HepG2 (cell line): Measurements from ENCODE around the gene ZBTB46. TPM values are rescaled to one million over a fixed set of nuclear protein-coding genes. Genes with fewer than 3 reads are reported as not detected.

Source experiments
- CREB1 ChIP-seq, 2 experiments: fragments of 450-650 bp in 1 of 2; IDR thresholded peaks; 2 replicates each; pipeline ENCODE4 v1.6.1; 2016 to 2017; ENCODE audit warnings: control low read depth in 1 of 2, mild to moderate bottlenecking in 1 of 2, missing compliant biosample characterization in 1 of 2, missing genetic modification characterization in 1 of 2
- DMAP1 ChIP-seq: IDR thresholded peaks from 2 replicates; pipeline ENCODE4 v1.6.1; 2016
- DR1 ChIP-seq: sonication (generic); formaldehyde crosslinking; IDR thresholded peaks from 2 replicates; pipeline ENCODE4 v1.8.0; 2021; ENCODE audit warnings: mild to moderate bottlenecking, missing genetic modification reagents, inconsistent platforms
- ISX ChIP-seq: sonication (generic); formaldehyde crosslinking; conservative IDR thresholded peaks from 2 replicates; pipeline ENCODE4 v1.5.0; 2020; ENCODE audit warnings: missing genetic modification reagents
- KDM5B ChIP-seq: sonication (generic); formaldehyde crosslinking; IDR thresholded peaks from 2 replicates; pipeline ENCODE4 v1.4.0; 2020; ENCODE audit warnings: missing genetic modification reagents, mild to moderate bottlenecking, borderline replicate concordance
- MIER2 ChIP-seq: IDR thresholded peaks from 2 replicates; pipeline ENCODE4 v1.6.1; 2016; ENCODE audit warnings: missing biosample characterization, missing genetic modification reagents
- MTERF4 ChIP-seq: sonication (generic); formaldehyde crosslinking; IDR thresholded peaks from 2 replicates; pipeline ENCODE4 v1.8.0; 2023; ENCODE audit warnings: mild to moderate bottlenecking, missing genetic modification reagents
- NFIC ChIP-seq: IDR thresholded peaks from 2 replicates; pipeline ENCODE4 v1.6.1; 2012; ENCODE audit warnings: mild to moderate bottlenecking, low read length, inconsistent platforms
- NFYB ChIP-seq: sonication (generic); formaldehyde crosslinking; IDR thresholded peaks from 2 replicates; pipeline ENCODE4 v1.4.0; 2020; ENCODE audit warnings: missing genetic modification reagents
- NR2F1 ChIP-seq, 2 experiments: fragments of 450-650 bp in 1 of 2; formaldehyde crosslinking in 1 of 2; IDR thresholded peaks; 2 replicates each; pipeline versions ENCODE4 v1.5.0 to v1.6.1; 2016 to 2020; ENCODE audit warnings: mild to moderate bottlenecking in 1 of 2, missing compliant biosample characterization in 1 of 2, missing genetic modification reagents in 1 of 2, moderate library complexity in 1 of 2
- RORA ChIP-seq: sonication (generic); formaldehyde crosslinking; IDR thresholded peaks from 2 replicates; pipeline ENCODE4 v1.5.0; 2020; ENCODE audit warnings: mild to moderate bottlenecking, missing genetic modification reagents, moderate library complexity
- SRSF4 ChIP-seq: fragments of 200-400 bp; formaldehyde crosslinking; IDR thresholded peaks from one replicate; pipeline ENCODE4 v1.6.1; 2018; ENCODE audit warnings: mild to moderate bottlenecking, low read depth, low read length, moderate library complexity; ENCODE audit not compliant: poor library complexity, severe bottlenecking
- SRSF9 ChIP-seq: fragments of 200-400 bp; formaldehyde crosslinking; IDR thresholded peaks from 2 replicates; pipeline ENCODE4 v1.6.1; 2018; ENCODE audit warnings: borderline replicate concordance, mild to moderate bottlenecking, low read depth, low read length; ENCODE audit not compliant: insufficient read depth, poor library complexity, severe bottlenecking
- SUZ12 ChIP-seq: fragments of 150-350 bp; IDR thresholded peaks from 2 replicates; pipeline ENCODE4 v1.6.1; 2014; ENCODE audit warnings: low read depth, low read length
- TBX3 ChIP-seq: fragments of 450-650 bp; IDR thresholded peaks from 2 replicates; pipeline ENCODE4 v1.6.1; 2017; ENCODE audit warnings: antibody characterized with exemption, mild to moderate bottlenecking, inconsistent platforms, borderline replicate concordance
- TIGD3 ChIP-seq: sonication (generic); formaldehyde crosslinking; IDR thresholded peaks from 2 replicates; pipeline ENCODE4 v1.5.1; 2020; ENCODE audit warnings: mild to moderate bottlenecking, missing genetic modification reagents, borderline replicate concordance
- TSC22D2 ChIP-seq: sonication (generic); formaldehyde crosslinking; IDR thresholded peaks from 2 replicates; pipeline ENCODE4 v1.5.1; 2020; ENCODE audit warnings: missing genetic modification reagents, mild to moderate bottlenecking, borderline replicate concordance
- ZBTB4 ChIP-seq: sonication (generic); formaldehyde crosslinking; IDR thresholded peaks from 2 replicates; pipeline ENCODE4 v1.4.0; 2020; ENCODE audit warnings: missing genetic modification reagents, mild to moderate bottlenecking, borderline replicate concordance
- ZNF138 ChIP-seq: sonication (generic); formaldehyde crosslinking; IDR thresholded peaks from 2 replicates; pipeline ENCODE4 v1.5.0; 2020; ENCODE audit warnings: mild to moderate bottlenecking, low read depth, missing genetic modification reagents
- ZNF337 ChIP-seq: sonication (generic); formaldehyde crosslinking; IDR thresholded peaks from 2 replicates; pipeline ENCODE4 v1.5.1; 2020; ENCODE audit warnings: missing genetic modification reagents, low read depth, mild to moderate bottlenecking, borderline replicate concordance
- ZNF382 ChIP-seq: sonication (generic); formaldehyde crosslinking; IDR thresholded peaks from 2 replicates; pipeline ENCODE4 v1.5.0; 2020; ENCODE audit warnings: missing genetic modification reagents, mild to moderate bottlenecking, borderline replicate concordance
- ZNF598 ChIP-seq: sonication (generic); formaldehyde crosslinking; IDR thresholded peaks from 2 replicates; pipeline ENCODE4 v1.5.1; 2020; ENCODE audit warnings: mild to moderate bottlenecking, missing genetic modification reagents, borderline replicate concordance
- ZNF629 ChIP-seq: sonication (generic); formaldehyde crosslinking; conservative IDR thresholded peaks from 2 replicates; pipeline ENCODE4 v1.5.0; 2020; ENCODE audit warnings: missing genetic modification reagents
- ZNF878 ChIP-seq: sonication (generic); formaldehyde crosslinking; IDR thresholded peaks from 2 replicates; pipeline ENCODE4 v1.8.1; 2023; ENCODE audit warnings: mild to moderate bottlenecking, missing genetic modification reagents, moderate library complexity
- ZSCAN9 ChIP-seq: IDR thresholded peaks from 2 replicates; pipeline ENCODE4 v1.6.1; 2016; ENCODE audit warnings: borderline replicate concordance
- polyA plus RNA-seq, 8 experiments: library from polyadenylated mRNA; depleted of rRNA in 3 of 8; stranded (reverse) in 7 of 8; unstranded in 1 of 8; fragments of >200 nt; fragmentation: Illumina TruSeq in 4 of 8; extraction: Trizol in 4 of 8; gene quantifications; 2 replicates each; pipeline versions ENCODE4 v1.2.1 to v1.2.3, GENCODE V29; 2011 to 2016; ENCODE audit warnings: low read depth in 4 of 8, missing spikeins in 1 of 8, mixed read lengths in 1 of 8; ENCODE audit not compliant: insufficient read depth in 1 of 8
- total RNA-seq, 5 experiments: library from RNA; depleted of rRNA; stranded (reverse); fragments of >200 nt; fragmentation: Illumina TruSeq; extraction: Trizol; gene quantifications; 2 replicates each; pipeline ENCODE4 v1.2.3, GENCODE V29; 2016; ENCODE audit warnings: low read depth in 1 of 5

The ZBTB46 gene
- total and polyA plus RNA-seq, 2 of the 13 experiments (the other 11 are each of a cell fraction or from before 2014, with no cell fraction given), result 1.6 to 13.5 TPM

DNA sequence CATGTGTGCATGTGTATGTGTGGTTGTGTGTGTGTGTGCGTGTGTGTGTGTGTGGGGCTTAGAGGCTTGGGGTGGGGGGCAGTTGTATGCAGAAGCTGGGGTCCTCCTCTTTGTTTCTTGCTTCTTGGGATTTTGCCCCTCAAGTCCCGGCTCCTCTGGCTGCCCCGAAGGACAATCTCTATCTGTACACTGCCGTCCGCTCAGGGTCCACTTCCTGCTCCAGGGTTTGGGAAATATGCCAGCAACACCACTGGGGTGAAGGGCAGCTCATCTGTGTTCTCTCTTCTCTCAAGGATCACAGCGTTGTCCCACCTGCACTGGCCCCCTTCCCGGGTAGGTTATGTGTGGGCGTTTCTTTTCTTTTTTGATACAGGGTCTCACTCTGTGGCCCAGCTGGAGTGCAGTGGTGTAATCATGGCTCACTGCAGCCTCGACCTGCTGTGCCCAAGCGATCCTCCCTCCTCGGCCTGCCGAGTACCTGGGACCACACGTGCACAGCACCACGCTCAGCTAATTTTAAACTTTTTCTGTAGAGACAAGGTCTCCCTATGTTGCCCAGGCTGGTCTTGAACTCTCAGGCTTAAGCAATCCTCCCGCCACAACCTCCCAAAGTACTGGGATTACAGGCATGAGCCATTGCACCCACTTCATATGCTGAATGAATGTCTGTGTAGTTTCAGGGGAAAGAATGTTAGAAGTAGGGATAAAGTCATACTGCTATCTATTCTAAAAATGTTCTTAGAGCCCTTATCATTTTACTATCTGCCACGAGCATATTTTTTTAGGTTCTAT, 65.8 kb downstream of the ZBTB46 start (continued):
- no peak for TF ChIP-seq ZBTB4
- no peak for TF ChIP-seq ZNF878 (CRISPR knock-in tag)
- no peak for TF ChIP-seq ZNF382
- no peak for TF ChIP-seq NFIC
- TF ChIP-seq DR1 (CRISPR knock-in tag), result no peak
- TF ChIP-seq TBX3, result no peak
- no peak; a peak in 1 of 4 replicates for TF ChIP-seq NR2F1 (CRISPR knock-in tag; IDR thresholded peaks at IDR 0.05)
- no peak for TF ChIP-seq RORA (CRISPR knock-in tag)
- no peak for TF ChIP-seq ZNF337 (CRISPR knock-in tag)
- no peak for TF ChIP-seq SRSF4
- TF ChIP-seq KDM5B, result peak; percentile 77; the same call in 1 of the 2 replicates
- TF ChIP-seq CREB1 (IDR thresholded peaks at IDR 0.05), result no peak
- TF ChIP-seq CREB1 (CRISPR knock-in tag; IDR thresholded peaks at IDR 0.05), result no peak
- TF ChIP-seq ISX (CRISPR knock-in tag), result no peak
- no peak for TF ChIP-seq MIER2 (CRISPR knock-in tag)
- no peak for TF ChIP-seq NFYB
- TF ChIP-seq ZNF629 (CRISPR knock-in tag), result no peak
- TF ChIP-seq ZNF138 (CRISPR knock-in tag), result no peak
- no peak for TF ChIP-seq SRSF9
- TF ChIP-seq TIGD3 (CRISPR knock-in tag), result no peak
- peak; percentile 39; the same call in 1 of the 2 replicates for TF ChIP-seq ZNF598 (CRISPR knock-in tag)
- no peak for TF ChIP-seq MTERF4 (CRISPR knock-in tag)
- TF ChIP-seq SUZ12, result no peak
- no peak for TF ChIP-seq ZSCAN9 (CRISPR knock-in tag)
- peak; percentile 52 for TF ChIP-seq DMAP1
- TF ChIP-seq TSC22D2, result peak; percentile 26; the same call in 1 of the 2 replicates
